DOHH2 (cell line): ENCODE measurements around the gene CCDC102A.

ENCODE experiments used
- H3F3A ChIP-seq: fragments of 200-600 bp; sonication (generic), shearing (Covaris generic); 2 replicates; pipeline ENCODE4 v1.6.0; 2016; ENCODE audit warnings: antibody characterized with exemption, mild to moderate bottlenecking; ENCODE audit not compliant: control insufficient read depth, insufficient read depth
- H3K27ac ChIP-seq: fragments of 200-600 bp; sonication (generic); 2 replicates; pipeline ENCODE4 v1.5.1; 2014; ENCODE audit warnings: low read depth, mild to moderate bottlenecking, low read length, moderate library complexity
- H3K27me3 ChIP-seq: fragments of 200-600 bp; sonication (generic); 2 replicates; pipeline ENCODE4 v1.6.1; 2014; ENCODE audit warnings: mild to moderate bottlenecking, low read length, mixed read lengths; ENCODE audit not compliant: control insufficient read depth
- H3K36me3 ChIP-seq: fragments of 200-600 bp; sonication (generic); 2 replicates; pipeline ENCODE4 v1.6.1; 2014; ENCODE audit warnings: mild to moderate bottlenecking, low read length, moderate library complexity, mixed read lengths; ENCODE audit not compliant: control insufficient read depth
- H3K4me1 ChIP-seq: fragments of 200-600 bp; sonication (generic); 2 replicates; pipeline ENCODE4 v1.6.1; 2014; ENCODE audit warnings: mild to moderate bottlenecking, low read length, mixed read lengths; ENCODE audit not compliant: control insufficient read depth
- H3K4me2 ChIP-seq: fragments of 200-600 bp; sonication (generic); 2 replicates; pipeline ENCODE4 v1.6.0; 2014; ENCODE audit warnings: mild to moderate bottlenecking, low read length, moderate library complexity
- H3K4me3 ChIP-seq: fragments of 200-600 bp; sonication (generic); 2 replicates; pipeline ENCODE4 v1.5.1; 2014; ENCODE audit warnings: mild to moderate bottlenecking, low read length, mixed read lengths
- H3K79me2 ChIP-seq: fragments of 200-600 bp; sonication (generic); 2 replicates; pipeline ENCODE4 v1.6.1; 2014; ENCODE audit warnings: mild to moderate bottlenecking, low read length, mixed read lengths; ENCODE audit not compliant: control insufficient read depth
- H3K9me2 ChIP-seq: fragments of 200-600 bp; sonication (generic); replicated peaks from 2 replicates; pipeline ENCODE4 v1.6.1; 2014; ENCODE audit warnings: mild to moderate bottlenecking, low read length, mixed read lengths; ENCODE audit not compliant: control insufficient read depth
- H3K9me3 ChIP-seq: fragments of 200-600 bp; sonication (generic); 2 replicates; pipeline ENCODE4 v1.6.1; 2014; ENCODE audit warnings: antibody characterized with exemption, low read length, mixed read lengths; ENCODE audit not compliant: control insufficient read depth, insufficient read depth
- H4K20me1 ChIP-seq: fragments of 200-600 bp; sonication (generic); 2 replicates; pipeline ENCODE4 v1.6.0; 2014; ENCODE audit warnings: low read depth, mild to moderate bottlenecking, antibody characterized with exemption, low read length, moderate library complexity; ENCODE audit not compliant: control insufficient read depth, insufficient read depth
- CTCF ChIP-seq: fragments of 200-600 bp; sonication (generic); IDR thresholded peaks from one replicate; pipeline ENCODE4 v1.5.1; 2014; ENCODE audit warnings: antibody characterized with exemption, mild to moderate bottlenecking, low read depth, low read length; ENCODE audit not compliant: poor library complexity, severe bottlenecking
- EZH2phosphoT487 ChIP-seq: fragments of 200-600 bp; sonication (generic); IDR thresholded peaks from 2 replicates; pipeline ENCODE4 v1.6.1; 2017; ENCODE audit warnings: borderline replicate concordance, mild to moderate bottlenecking, antibody characterized with exemption, low read length, moderate library complexity, mixed read lengths

CCDC102A gene

GRCh38 chr16:57510016-57510871, 26.1 kb downstream of the CCDC102A start:
- Histone ChIP-seq H4K20me1 (no peaks in the 10 kb centered on the region), H3F3A (no peaks in the 10 kb centered on the region), H3K27ac (no peak overlapping the region), H3K4me2 (no peak overlapping the region), H3K4me1 (no peaks in the 10 kb centered on the region), H3K36me3 (no peaks in the 10 kb centered on the region), H3K9me2 (no peaks in the 10 kb centered on the region), H3K79me2 (no peaks in the 10 kb centered on the region), H3K9me3 (no peaks in the 10 kb centered on the region), H3K4me3 (no peak overlapping the region), H3K27me3 (peaks cover 24% of the 10 kb centered on the region)
- no peak for TF ChIP-seq EZH2phosphoT487
- TF ChIP-seq CTCF = no peak

DNA sequence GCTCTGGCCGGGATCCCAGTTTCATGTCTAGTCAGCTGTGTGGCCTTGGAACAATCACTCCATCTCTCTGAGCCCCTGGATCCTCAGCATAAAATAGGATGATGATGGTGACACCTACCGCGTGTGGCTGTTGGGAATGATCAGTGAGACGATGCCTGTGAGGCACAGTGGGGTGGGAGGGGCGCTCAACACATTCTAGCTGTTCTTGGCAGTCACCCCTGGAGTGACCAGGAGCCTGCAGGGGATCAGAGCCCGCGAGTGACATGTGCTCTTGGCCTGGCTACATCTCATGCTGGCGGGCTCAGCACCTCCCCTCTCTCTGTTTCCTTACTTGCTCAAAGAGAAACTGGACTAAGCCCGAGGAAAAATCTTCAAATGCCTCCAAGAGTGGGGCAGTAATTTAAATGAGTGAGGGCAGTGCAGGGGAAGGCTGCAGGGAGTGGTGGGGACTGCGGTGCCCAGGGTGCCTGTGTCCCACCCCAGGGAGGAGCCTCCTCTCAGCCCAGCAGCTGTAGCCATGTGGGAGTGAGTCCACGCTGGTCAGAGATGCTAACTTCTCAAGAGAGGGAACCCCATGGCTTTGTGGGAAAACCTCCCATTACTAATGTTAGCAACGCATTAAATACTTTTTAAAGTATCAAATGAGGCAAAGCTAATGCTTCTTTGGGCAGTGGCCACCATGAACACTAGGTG, 27.0 kb downstream of the CCDC102A start:
- Histone ChIP-seq H3K4me2 (no peak overlapping the region), H3K9me2 (no peaks in the 10 kb centered on the region), H3K27ac (no peak overlapping the region), H3K4me1 (no peaks in the 10 kb centered on the region), H3K4me3 (no peak overlapping the region), H3F3A (no peaks in the 10 kb centered on the region), H3K9me3 (no peaks in the 10 kb centered on the region), H3K79me2 (no peaks in the 10 kb centered on the region), H4K20me1 (no peaks in the 10 kb centered on the region), H3K36me3 (no peaks in the 10 kb centered on the region), H3K27me3 (peaks cover 33% of the 10 kb centered on the region)
- TF ChIP-seq CTCF = no peak
- TF ChIP-seq EZH2phosphoT487 = no peak

GRCh38 chr16:57508035-57508425, 28.3 kb downstream of the CCDC102A start:
- no peaks in the 10 kb centered on the region for H3F3A ChIP-seq
- no peaks in the 10 kb centered on the region for H3K36me3 ChIP-seq
- H3K9me2 ChIP-seq = no peaks in the 10 kb centered on the region
- H3K79me2 ChIP-seq = no peaks in the 10 kb centered on the region
- TF ChIP-seq CTCF = no peak
- no peak for TF ChIP-seq EZH2phosphoT487
- H3K27me3 ChIP-seq = peaks cover 41% of the 10 kb centered on the region
- H3K4me2 ChIP-seq = no peak overlapping the region
- H3K4me3 ChIP-seq = no peak overlapping the region
- H3K4me1 ChIP-seq = no peaks in the 10 kb centered on the region
- H3K27ac ChIP-seq = no peak overlapping the region
- no peaks in the 10 kb centered on the region for H4K20me1 ChIP-seq
- no peaks in the 10 kb centered on the region for H3K9me3 ChIP-seq
